Heart left ventricle (tissue), 13 donors: ENCODE results near the gene SFMBT2.

ENCODE experiments used
- POLR2A ChIP-seq, 2 donors: fragments of 450-650 bp; IDR thresholded peaks; one replicate each; pipeline ENCODE4 v1.6.1; 2017; ENCODE audit warnings: antibody characterized with exemption in 2 of 2, mild to moderate bottlenecking in 2 of 2, moderate library complexity in 2 of 2
- TF ChIP-seq, protein P1 (sequence below), 12 donors: fragments of 200-600 bp; sonication (generic) in 4 of 12; IDR thresholded peaks; one replicate each; pipeline versions ENCODE4 v1.5.0 to v1.8.0; 2018 to 2022; ENCODE audit warnings: antibody characterized with exemption in 12 of 12, mild to moderate bottlenecking in 5 of 12
- donor health status: ischemic (EF 13 %, LVEDD 7.1; RV severe dilation, severe dysfunction).
- donor health status: DM: no; HTN: yes; CAD: no.
- donor health status: DM: no; HTN: no; CAD: no.
- donor health status: ischemic (EF 25% LVEDD 6.9; RV normal size, moderate dysfunction).
- donor health status: ischemic (EF 25% LVEDD 5.7; RV mildly dilated, moderate dysfunction).
- donor health status: ischemic (EF 35%, LVEDD 5.7; RV mildly dilated, moderate dysfunction).
- donor health status: nonischemic (EF 11% LVEDD 7.7; RV severe dilation, severe dysfunction).
- donor health status: DM: yes; HTN: yes; CAD: no.
- donor health status: PGD.
- donor health status: ischemic (EF 29% LVEDD 5.4; RV normal size, mild dysfunction).
- donor health status: nonischemic (EF 23%, LVEDD 6.1; RV moderate dilation, normal function).

DNA sequence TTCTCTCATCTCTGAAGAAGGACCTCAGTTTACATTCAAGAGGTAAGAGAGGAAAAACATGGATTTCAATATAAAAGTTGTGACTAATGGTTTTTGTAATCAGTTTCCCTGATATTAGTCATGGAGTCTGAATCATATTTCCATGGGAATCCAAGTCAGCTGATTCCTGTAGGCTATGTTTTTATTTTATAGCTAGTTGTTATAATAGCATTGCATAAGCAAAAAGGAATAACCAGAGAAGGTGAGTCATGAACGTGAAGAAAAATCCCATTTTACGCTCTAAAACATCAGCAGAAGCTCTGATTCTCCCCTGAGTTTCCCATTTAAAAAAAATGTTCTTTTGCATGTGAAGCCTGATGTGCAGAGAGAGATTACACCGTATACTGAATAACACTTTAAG is 299.3 kb downstream of the SFMBT2 start:
- no peak for TF ChIP-seq POLR2A (IDR thresholded peaks at IDR 0.05)
- TF ChIP-seq, protein P1, sequence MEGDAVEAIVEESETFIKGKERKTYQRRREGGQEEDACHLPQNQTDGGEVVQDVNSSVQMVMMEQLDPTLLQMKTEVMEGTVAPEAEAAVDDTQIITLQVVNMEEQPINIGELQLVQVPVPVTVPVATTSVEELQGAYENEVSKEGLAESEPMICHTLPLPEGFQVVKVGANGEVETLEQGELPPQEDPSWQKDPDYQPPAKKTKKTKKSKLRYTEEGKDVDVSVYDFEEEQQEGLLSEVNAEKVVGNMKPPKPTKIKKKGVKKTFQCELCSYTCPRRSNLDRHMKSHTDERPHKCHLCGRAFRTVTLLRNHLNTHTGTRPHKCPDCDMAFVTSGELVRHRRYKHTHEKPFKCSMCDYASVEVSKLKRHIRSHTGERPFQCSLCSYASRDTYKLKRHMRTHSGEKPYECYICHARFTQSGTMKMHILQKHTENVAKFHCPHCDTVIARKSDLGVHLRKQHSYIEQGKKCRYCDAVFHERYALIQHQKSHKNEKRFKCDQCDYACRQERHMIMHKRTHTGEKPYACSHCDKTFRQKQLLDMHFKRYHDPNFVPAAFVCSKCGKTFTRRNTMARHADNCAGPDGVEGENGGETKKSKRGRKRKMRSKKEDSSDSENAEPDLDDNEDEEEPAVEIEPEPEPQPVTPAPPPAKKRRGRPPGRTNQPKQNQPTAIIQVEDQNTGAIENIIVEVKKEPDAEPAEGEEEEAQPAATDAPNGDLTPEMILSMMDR (IDR thresholded peaks at IDR 0.05): no peak
